GF-D8 (cell line): ENCODE data around the gene GDAP1L1.
"Not testable (repeated sequence)": the region's sequence is repeated elsewhere in the genome, so short reads cannot be mapped to it uniquely, and the experiment has no call there.

ENCODE experiments used
- DNase-seq: peaks from one replicate; lab custom pipeline; 2025; lab: John Stamatoyannopoulos, UW

GDAP1L1 gene

DNA sequence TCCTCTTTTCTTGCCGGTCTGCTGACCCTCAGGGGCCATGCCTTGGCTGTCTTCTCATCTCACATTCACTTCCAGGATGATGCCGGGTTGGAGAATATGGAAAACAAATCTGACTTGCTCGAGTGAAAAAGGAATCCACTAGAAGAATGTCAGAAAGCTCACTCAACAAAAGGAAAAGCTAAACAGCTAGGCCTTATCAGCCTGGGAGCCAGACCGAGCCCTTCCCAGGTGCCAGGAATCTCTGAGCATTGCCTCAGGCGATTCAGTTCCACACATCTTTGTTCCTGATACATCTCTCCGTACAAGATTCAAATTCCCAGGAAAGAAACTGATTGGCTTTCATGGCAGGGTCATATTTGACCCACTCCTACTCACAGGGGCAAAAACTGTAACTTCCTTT is 27.3 kb upstream of the GDAP1L1 start:
- no peak for DNase-seq

DNA sequence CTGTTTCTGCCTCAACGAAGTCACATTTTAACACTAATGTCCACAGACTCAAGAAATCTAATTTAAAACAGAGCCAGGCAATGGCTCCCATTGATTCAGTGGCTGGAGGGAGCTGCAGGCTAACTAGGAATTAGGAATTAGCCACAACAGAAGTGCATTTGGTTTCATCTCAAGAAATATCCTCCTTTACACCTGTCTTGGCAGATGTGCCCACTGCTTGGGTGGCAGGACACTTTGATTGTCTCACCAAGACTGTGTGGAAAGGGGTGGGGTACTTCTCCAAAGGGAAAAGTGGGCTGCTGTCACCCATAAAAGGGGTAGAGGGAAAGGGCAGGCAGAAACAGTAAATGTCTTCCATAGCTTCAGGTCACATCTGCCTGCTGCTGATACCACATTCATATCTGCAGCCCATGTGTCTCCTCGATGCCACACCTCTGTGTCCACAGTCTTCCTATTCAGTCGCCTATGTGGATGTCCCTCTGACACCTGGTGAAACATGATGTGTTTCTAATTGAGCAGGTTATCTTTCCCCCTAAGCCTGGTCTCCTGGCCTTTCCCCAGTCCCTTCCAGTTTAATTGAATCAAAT is 25.6 kb upstream of the GDAP1L1 start:
- DNase-seq = no peak

DNA sequence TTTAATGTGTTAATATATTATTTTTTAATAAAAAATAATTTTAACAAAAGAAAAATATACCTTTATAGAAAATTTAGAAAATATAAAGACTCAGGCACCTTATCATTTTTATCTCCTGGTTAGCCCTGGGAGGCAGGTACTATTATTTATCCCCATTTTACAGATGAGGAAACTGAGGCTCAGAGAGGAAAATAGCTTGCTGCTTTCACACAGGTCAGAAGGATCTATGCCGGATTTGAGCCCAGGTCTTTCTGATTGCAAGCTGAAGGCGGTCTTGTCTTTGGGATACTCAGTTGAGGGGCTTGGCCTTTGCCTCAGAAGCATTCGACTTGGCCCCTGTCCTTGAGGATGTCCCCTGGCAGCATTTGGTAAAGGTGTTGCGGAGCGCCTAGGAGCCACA is 25.1 kb upstream of the GDAP1L1 start:
- no peak for DNase-seq

DNA sequence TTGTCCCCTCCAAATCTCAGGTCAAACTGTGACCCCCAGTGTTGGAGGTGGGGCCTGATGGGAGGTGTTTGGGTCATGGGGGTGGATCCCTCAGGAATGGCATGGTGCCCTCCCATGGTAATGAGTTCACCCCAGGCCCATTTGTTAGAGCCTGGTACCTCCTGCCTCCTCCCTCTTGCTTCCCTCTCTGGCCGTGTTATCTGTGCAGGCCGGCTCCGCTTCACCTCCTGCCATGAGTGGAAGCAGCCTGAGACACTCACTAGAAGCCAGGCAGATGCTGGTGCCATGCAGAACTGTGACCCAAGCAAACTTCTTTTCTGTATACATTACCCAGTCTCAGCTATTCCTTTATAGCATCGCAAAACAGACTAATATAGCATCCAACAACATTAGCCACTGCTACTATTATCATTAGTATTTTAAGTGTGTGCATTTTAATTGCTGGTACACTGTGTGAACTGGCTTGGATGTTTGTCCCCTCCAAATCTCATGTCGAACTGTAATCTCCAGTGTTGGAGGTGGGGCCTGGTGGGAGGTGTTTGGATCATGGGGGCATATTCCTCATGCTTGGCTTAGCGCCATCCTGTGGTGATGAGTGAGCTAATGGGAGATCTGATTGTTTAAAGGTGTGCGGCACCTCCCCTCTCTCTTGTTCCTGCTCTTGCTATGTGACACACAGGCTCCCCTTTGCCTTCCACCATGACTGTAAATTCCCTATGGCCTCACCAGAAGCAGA is 24.3 kb upstream of the GDAP1L1 start:
- no peak for DNase-seq

GRCh38 chr20:44223721-44224120 is 23.4 kb upstream of the GDAP1L1 start:
- no peak for DNase-seq

DNA sequence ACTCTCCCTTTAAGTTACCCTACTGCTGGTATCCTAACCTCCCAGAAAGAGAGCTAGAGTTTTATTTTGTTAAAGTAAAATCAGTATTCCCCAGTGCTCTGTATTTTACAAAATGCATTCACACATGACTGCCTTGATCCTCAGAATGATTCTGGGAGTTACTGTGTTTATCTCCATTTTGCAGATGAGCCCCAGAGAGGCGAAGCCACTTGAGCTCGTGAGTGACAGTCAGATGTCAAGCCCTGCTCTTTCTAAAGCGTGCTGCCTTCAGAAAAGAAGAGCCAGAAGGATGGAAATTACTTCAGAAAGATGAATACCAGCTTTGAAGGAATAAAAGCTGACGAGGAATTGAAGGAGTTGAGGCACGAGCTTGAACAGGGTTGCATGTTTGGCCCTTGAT is 22.5 kb upstream of the GDAP1L1 start:
- DNase-seq = no peak

DNA sequence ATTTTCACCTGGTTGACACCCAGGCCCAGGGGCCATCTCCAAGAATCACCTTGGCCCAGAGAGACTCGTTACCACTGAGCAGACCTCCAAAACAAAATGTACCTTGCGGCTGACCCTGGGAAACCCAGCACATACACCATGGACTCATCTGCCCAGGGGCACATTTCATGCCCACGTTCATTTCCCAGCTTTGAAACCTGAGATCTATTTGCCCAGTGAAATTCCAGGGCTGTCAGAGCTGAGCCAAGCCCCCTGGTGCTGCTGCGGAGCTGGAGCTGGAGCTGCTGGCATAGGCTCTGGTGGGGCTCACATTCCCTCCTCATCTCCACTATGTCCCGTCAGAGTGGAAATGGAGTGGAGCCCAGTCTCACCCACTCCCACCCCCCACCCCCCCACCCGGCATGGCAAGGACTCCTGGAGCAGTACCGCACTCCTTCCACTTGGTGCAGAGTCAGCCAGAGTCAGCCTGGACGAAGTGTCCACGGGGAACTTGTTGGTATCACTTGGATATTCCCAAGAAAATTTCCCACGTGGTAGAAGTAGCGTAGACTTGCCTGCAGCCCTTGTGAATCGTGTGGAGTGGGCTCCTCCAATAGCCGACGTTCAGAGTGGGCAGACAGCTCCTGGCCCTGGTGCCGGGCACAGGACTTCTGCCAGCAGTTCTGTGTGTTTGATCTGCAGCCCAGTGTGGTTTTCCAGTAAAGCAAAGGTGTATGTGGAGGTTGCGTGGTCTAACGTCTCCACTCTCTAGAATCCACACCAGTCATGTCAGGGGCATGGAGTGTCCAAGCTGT is 18.4 kb upstream of the GDAP1L1 start:
- no peak for DNase-seq

DNA sequence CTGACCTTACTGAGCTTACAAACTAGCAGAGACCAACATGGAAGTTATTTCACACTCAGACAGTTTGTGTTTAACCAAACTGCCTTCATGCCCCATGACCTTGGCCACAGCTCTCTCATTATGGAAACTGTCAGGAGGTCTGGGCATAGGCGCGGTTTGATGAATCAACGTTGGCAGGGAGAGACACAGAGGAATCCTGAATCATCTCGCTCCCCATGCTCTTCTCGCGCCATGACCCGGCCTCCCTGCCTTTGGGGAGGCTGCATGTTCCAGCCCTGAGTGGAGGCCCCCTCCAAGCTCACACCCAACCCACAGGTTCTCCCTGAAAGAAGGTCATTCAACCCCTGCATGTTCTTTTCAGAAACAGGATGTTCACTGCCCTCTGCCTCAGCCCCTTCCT is 15.9 kb upstream of the GDAP1L1 start:
- no peak for DNase-seq

- DNase-seq = no peak
Observed at GRCh38 chr20:44231713-44232468, 15.2 kb upstream of the GDAP1L1 start.

- not testable (repeated sequence) for DNase-seq
Observed at GRCh38 chr20:44232469-44232856, 14.6 kb upstream of the GDAP1L1 start.

- DNase-seq = no peak
Observed at GRCh38 chr20:44233436-44234016, 13.6 kb upstream of the GDAP1L1 start.

GRCh38 chr20:44234566-44235317 is 12.4 kb upstream of the GDAP1L1 start:
- no peak for DNase-seq

DNA sequence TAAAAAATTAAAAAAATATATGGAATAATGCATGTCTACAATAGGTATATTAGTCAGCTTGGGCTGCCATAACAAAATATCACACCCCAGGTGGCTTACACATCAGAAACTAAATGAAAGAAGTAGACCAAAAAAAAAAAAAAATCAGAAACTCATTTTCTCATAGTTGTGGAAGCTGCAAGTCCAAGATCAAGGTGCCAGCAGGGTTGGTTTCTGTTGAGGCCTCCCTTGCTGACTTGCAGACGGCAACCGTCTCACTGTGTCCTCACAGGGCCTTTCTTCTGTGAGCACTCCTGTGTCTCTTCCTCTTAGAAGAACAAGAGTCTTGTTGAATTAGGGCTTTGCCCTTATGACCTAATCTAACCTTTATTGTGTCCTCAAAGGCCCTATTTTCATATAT is 11.4 kb upstream of the GDAP1L1 start:
- DNase-seq = no peak

- not testable (repeated sequence) for DNase-seq
Observed at GRCh38 chr20:44236840-44237239, 10.3 kb upstream of the GDAP1L1 start.

DNA sequence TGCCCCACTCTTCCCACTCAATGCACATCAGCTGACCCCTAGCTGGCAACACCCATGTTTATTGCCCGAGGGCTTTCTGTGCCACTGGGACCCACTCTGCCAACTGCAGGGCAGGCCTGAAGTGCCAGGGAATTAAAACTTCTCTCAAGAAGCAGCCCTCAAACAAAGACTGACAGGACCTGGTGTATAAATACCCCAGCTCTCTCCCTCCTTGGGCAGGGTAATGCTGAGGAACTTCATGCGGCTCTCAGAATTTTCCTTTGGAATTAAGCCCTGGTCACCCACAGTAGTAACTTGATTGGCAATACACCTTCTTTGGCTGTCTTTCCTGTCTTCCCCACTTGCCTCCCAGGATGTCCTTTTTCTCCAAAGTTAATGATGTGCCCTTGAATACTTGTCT is 5.3 kb upstream of the GDAP1L1 start:
- DNase-seq = no peak

DNA sequence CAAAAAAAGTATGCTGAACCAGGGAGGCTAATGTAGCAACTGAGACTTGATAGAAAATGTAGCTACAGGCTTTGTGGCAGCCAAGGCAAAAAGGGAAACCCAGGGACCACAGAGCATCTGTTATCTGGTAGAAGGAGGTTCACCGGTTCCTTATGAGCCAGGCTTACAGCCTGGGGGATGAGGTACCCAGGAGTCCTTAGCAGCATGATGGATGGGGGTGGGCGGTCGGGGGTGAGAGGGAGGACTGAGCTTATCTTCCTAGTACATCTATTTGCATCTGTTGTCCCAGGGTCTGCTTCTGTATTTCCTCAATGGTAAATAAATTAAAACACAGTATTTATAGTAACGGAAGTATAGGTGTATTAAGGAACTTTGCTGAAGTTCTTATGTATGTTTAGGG is 1.1 kb upstream of the GDAP1L1 start:
- no peak for DNase-seq

- DNase-seq = no peak
Observed at GRCh38 chr20:44247586-44248409, 690 bp downstream of the GDAP1L1 start.

- no peak for DNase-seq
Observed at GRCh38 chr20:44248410-44248759, 1.3 kb downstream of the GDAP1L1 start.

- DNase-seq = no peak
Observed at GRCh38 chr20:44251284-44251683, 4.2 kb downstream of the GDAP1L1 start.

DNA sequence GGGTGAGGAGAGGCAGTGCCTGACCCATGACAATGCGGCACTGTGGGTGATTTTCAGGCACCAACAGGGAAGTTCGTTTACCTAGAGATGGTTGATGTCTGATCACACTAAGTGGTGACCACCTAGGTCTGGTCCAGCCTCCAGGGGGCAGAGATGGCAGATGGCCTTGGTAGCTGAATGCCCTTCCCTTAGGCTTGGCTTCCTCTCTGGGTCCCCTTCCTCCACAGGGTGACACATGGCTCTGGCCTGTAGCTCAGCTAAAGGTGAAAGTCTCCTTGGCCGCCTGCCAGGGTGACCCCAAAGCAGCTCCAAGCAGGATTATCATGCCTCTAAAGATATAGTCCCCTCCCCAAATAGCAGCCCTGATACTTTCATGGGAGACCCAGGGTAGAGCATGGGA is 6.4 kb downstream of the GDAP1L1 start:
- DNase-seq = no peak

DNA sequence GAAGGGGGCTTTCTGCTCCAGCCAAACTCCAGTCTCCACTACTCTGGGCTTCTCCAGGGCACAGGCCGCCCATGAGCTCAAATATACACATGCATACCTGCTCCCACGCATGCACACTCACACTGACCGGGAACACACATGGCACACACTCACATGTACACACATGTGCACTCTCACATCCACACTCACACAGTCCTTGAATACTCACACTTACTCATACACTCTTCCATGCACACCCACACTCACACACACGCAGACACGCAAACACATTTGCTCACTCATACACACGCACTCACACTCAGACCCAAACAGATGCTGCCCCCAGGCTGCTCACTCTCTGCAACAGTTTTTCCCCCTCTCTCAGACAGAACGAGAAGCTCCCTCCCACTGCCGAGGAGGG is 7.0 kb downstream of the GDAP1L1 start:
- no peak for DNase-seq
